ENCODE results near the gene PRIMA1. TPM values are rescaled to one million over a fixed set of nuclear protein-coding genes. Genes with fewer than 3 reads are reported as not detected.

Gene PRIMA1
- total RNA-seq, 1 donor from 2014 or later, result not detected

DNA sequence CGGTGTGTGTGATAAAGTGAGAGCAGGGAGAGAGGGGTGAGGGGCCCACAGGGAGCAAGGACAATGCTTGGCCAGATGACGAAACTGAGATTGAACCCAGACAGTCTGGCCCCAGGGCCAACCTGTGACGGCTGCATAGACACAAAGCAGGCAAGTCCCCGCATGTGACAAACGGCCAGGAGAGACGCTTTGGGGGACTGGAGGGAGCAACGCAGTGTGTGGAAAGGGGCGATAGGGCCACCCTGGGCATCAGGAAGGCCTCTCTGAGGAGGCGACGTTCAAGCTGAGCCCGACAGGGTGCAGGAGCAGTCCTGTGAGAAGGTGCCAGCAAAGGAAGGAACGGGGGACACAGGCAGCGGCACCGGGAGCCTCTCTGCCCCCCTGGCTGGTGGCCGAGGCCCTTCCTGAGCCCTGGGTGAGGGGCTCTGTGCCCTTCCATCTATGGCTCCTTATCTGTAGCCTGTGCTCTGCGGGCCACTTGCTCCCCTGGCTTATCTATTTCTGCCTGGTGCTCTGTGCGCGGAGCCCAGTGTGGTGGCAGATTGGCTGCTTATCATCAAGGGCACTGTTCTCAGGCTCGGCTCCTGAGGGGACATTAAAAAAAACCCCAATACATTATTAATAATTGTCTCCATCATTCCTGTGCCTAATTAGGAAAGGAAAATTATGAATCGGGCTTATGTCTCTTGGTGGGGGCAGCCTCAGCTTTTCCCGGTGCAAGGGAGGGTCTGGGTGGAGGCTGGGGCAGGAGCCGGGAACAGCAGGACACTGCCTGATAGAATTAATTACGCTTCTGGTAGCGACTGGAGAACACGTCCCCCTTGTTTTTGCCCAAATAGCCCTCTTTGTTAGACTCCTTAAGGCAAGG lies 39.8 kb downstream of the PRIMA1 start:
- ChIA-PET CTCF (no interaction called here), POLR2A (no interaction called here)
- ATAC-seq (ENCODE audit: low read depth), result no peak
- Mint-ChIP-seq H3K4me1 (no peaks in the 10 kb centered on the region), H3K36me3 (ENCODE audit: low read depth) (no peaks in the 10 kb centered on the region), H3K9me3 (no peaks in the 10 kb centered on the region), H3K4me3 (no peak overlapping the region), H3K27ac (no peak overlapping the region), H3K27me3 (no peaks in the 10 kb centered on the region)
- DNase-seq, result no peak
- TF ChIP-seq, protein P1, sequence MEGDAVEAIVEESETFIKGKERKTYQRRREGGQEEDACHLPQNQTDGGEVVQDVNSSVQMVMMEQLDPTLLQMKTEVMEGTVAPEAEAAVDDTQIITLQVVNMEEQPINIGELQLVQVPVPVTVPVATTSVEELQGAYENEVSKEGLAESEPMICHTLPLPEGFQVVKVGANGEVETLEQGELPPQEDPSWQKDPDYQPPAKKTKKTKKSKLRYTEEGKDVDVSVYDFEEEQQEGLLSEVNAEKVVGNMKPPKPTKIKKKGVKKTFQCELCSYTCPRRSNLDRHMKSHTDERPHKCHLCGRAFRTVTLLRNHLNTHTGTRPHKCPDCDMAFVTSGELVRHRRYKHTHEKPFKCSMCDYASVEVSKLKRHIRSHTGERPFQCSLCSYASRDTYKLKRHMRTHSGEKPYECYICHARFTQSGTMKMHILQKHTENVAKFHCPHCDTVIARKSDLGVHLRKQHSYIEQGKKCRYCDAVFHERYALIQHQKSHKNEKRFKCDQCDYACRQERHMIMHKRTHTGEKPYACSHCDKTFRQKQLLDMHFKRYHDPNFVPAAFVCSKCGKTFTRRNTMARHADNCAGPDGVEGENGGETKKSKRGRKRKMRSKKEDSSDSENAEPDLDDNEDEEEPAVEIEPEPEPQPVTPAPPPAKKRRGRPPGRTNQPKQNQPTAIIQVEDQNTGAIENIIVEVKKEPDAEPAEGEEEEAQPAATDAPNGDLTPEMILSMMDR (IDR thresholded peaks at IDR 0.05), result no peak
- intact Hi-C loops (cut with micrococcal nuclease), result no loop called here

DNA sequence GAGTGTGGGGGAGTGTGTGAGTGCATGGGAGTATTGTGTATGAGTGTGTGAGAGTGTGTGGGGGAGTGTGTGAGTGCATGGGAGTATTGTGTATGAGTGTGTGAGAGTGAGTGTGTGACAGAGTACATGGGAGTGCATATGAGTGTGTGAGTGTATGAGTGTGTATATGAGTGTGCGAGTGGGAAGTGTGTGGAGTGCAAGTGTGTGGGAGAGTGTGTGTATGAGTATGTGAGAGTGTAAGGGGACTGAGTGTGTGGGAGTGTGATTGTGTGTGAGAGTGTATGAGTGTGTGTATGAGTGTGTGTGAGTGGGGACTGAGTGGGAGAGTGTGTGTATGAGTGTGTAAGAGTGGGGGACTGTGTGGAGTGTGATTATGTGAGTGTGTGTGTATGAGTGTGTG lies 40.7 kb downstream of the PRIMA1 start:
- DNase-seq (no peak), ATAC-seq (ENCODE audit: low read depth) (no peak)
- Mint-ChIP-seq H3K4me1 (no peaks in the 10 kb centered on the region), H3K27ac (no peak overlapping the region), H3K9me3 (no peaks in the 10 kb centered on the region), H3K4me3 (no peak overlapping the region), H3K27me3 (no peaks in the 10 kb centered on the region), H3K36me3 (ENCODE audit: low read depth) (no peaks in the 10 kb centered on the region)
- POLR2A ChIA-PET, result no interaction called here
- TF ChIP-seq, protein P1 (IDR thresholded peaks at IDR 0.05), result no peak
- CTCF ChIA-PET, result no interaction called here
- intact Hi-C loops (cut with micrococcal nuclease), result no loop called here

DNA sequence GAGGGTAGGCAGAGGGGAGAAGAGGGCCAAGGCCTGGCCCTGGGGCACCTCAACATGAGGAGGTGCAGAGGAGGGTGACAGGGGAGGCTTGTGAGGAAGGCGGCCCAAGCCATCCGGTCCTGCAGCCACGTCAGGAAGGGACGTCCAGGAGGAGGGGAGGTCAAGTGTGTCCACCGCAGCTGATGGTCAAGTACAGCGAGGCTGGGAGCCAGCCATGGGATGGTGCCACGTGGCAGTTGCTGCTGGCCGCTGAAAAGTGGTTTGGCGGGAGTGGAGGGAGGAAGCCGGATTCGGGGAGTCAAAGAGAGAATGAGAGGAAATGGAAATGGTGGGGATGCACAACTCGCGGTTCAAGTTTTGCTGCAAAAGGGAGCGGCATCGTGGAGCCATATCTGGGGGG lies 41.2 kb downstream of the PRIMA1 start:
- CTCF ChIA-PET, result no interaction called here
- DNase-seq, result no peak
- Mint-ChIP-seq H3K27me3 (no peaks in the 10 kb centered on the region), H3K4me1 (no peaks in the 10 kb centered on the region), H3K27ac (no peak overlapping the region), H3K4me3 (no peak overlapping the region), H3K36me3 (ENCODE audit: low read depth) (no peaks in the 10 kb centered on the region), H3K9me3 (no peaks in the 10 kb centered on the region)
- TF ChIP-seq, protein P1 (IDR thresholded peaks at IDR 0.05), result no peak
- intact Hi-C loops (cut with micrococcal nuclease), result no loop called here
- ATAC-seq (ENCODE audit: low read depth), result no peak
- POLR2A ChIA-PET, result no interaction called here

DNA sequence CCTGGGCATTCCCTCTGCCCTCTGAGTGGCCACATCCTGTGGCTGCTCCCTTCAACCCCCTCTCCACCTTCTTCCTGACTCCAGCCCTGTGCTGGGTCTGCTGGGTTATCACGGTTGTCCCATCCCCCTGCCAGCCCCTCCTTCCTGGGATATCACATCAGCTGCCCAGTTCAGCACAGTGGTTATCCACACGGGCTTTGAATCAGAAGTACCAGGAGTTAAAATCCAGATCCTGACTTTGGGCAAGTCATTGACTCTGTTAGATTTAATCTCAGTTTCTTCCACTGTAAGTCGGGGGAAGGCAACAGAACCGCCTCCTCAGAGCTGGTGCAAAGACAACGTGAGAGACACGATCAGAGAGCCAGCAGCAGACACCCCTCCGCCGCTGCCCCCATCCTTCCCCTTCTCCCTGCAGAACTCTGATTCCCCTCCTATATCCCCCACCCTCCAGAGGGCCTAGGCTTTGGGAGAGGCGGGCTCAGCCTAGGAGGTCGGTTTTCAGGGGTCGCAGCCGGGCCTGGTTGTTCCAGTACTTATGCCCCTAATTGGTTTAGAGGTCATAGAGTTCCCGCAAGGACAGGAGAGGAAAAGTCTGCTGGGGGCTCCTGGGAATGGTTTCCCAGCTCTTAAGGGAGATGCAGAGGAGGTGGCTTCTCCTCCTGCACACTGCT lies 42.5 kb downstream of the PRIMA1 start:
- no peak for ATAC-seq (ENCODE audit: low read depth)
- no peaks in the 10 kb centered on the region for H3K36me3 Mint-ChIP-seq (ENCODE audit: low read depth)
- H3K27me3 Mint-ChIP-seq, result no peaks in the 10 kb centered on the region
- no peaks in the 10 kb centered on the region for H3K4me1 Mint-ChIP-seq
- DNase-seq, result no peak
- H3K4me3 Mint-ChIP-seq, result no peak overlapping the region
- ChIA-PET CTCF (no interaction called here), POLR2A (no interaction called here)
- intact Hi-C loops (cut with micrococcal nuclease), result no loop called here
- no peaks in the 10 kb centered on the region for H3K9me3 Mint-ChIP-seq
- TF ChIP-seq, protein P1 (IDR thresholded peaks at IDR 0.05), result no peak
- no peak overlapping the region for H3K27ac Mint-ChIP-seq

DNA sequence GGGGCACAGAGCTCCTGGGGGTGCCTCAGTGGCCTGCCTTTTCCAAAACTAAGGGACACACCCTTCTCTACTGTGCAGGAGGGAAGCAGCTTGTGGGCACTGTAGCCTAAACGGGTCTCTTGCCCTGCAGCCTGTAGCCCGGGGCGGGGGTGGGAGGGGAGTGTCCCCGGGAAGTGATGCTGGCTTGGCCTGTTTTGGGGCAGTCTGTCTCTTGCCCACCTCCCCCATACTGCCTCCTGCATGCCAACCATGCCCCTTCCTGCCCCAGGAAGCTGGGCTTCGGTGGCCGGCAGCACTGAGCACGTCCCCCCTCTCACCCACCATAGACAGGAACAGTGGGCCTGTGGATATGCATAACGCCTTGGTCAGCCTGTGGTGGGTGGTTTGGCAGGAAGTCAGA lies 43.4 kb downstream of the PRIMA1 start:
- ATAC-seq (ENCODE audit: low read depth) (no peak), DNase-seq (no peak)
- intact Hi-C loops (cut with micrococcal nuclease), result no loop called here
- Mint-ChIP-seq H3K9me3 (no peaks in the 10 kb centered on the region), H3K4me3 (no peak overlapping the region), H3K27ac (no peak overlapping the region), H3K4me1 (no peaks in the 10 kb centered on the region), H3K36me3 (ENCODE audit: low read depth) (no peaks in the 10 kb centered on the region), H3K27me3 (no peaks in the 10 kb centered on the region)
- ChIA-PET POLR2A (no interaction called here), CTCF (no interaction called here)
- TF ChIP-seq, protein P1 (IDR thresholded peaks at IDR 0.05), result no peak
